GM19452 (cell line): ENCODE results near the gene GNAI3.

Source experiments
- ATAC-seq: cut with Tn5 transposase; IDR thresholded peaks from one replicate; pipeline ENCODE4 v1.9.1; 2021; ENCODE audit not compliant: unreplicated experiment

GNAI3 gene

DNA sequence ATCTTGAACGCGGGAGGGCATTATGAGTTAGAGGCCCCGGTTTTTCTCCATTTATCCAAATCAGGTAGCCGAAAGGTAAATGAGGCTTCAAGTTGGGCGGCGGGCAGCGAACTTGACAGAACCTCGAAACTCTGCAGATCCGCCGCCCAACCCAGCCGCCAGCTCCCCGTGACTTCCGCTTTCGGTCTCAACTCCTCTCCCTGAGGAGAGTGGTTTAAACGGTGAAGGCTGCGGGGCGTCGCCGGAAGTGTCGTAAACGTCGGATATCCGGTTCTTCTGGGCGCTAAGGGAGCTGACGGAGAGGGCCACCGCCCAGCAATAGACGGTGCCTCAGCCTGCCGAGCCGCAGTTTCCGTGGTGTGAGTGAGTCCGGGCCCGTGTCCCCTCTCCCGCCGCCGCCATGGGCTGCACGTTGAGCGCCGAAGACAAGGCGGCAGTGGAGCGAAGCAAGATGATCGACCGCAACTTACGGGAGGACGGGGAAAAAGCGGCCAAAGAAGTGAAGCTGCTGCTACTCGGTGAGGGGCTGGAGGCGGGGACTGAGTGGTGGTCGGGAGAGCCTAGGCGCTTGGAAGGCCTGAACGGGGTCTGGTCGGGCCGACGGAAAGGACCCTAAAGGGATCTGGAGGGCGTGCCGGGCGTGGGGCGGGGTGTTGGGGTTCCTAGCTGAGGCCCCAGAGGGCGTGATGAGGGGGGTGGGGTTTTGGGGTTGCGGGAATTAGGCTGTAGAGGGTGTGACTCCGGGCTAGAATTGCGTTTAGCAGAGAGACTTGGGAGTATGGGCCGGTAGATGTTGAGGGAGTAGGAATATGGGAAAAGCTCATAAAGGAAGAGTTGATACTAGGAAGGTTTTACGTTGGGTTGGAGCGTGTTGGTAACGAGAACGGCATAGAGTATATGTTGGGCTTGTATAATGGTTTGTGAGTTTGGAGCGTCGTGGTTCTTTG is at the start of gene GNAI3:
GNAI3 (plus strand) TSS at position 295 of the 947 bp plus-strand sequence; CDS start at position 401, 106 bp downstream.
- peak; percentile 93 for ATAC-seq

DNA sequence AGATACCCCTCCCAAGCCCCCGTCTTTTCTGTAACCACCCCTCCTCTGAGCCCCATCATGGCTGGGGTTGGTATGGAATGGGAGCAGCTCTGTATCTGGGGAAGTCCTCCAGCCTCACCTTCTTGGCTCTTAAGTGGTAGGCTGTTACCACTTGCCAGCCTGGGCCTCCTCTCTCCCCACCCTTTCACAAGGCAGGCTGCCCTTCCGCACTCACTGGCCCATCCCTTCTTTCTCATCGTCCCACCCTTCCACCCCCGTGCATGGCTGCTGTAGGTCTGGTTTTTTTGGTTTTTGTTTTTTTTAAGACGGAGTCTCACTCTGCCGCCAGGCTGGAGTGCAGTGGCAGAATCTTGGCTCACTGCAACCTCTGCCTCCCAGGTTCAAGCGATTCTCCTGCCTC is 49.3 kb upstream of the GNAI3 start:
- no peak for ATAC-seq

DNA sequence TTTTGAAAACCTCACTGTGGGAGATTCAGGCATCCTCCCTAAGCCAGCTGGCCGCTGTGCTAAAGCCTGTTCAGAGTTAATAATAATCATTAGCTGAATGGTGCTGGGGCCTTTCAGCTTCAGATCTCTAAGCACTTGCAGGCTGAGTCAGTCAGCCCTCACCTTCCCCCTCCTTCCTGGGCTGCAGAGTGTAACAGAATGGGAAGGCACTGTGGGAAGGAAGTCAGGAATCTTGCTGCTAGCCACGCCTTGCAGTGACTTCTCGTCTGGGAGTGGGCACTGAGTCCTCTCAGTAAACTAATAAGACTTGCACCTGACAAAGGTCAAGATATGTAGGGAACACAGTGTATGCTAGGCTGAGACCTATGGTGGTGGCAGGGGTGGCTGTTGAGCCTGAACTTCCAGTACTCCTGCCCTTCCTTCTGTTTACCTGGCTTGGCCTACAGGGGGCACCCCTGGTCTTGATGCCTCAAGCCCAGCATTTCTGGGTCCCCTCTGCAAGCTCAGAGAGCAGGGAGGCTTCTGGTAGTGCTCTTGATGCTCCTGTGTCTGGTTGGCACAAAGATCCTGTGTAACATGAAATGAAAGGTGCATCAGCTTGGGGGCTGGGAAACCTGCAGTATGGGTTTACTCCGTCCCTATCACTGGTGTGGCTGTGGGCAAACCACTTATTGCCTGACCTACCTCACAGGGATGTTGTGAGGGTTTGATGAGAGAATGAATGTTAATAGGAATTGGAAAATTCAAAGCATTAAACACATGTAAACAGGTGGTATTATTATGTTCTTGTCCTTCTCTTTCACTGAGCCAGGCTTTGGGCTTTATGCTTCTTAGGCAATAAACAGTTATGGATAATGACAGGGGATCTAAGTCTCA is 48.5 kb upstream of the GNAI3 start:
- ATAC-seq, result no peak

DNA sequence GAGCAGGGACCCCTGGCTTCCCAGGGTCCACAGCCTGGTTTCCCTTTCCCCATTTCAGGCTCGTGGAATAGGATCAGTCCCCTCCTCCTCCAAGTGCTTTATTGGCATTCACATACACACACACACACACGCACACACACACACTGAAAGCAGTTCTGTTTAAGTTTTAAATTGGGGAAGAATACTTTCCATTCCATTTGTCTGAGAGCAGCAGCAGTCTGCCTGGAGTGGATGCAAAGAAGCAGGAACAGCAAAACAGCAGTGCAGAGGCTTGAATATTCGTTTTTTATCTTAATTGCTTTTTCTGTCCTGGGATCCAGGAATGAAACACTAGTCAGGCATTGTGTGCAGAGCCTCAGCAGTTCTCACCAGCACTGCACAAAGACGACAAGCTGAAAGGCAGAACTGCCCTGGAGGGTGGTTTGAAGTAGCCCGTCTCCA is 47.5 kb upstream of the GNAI3 start:
- ATAC-seq, result no peak

DNA sequence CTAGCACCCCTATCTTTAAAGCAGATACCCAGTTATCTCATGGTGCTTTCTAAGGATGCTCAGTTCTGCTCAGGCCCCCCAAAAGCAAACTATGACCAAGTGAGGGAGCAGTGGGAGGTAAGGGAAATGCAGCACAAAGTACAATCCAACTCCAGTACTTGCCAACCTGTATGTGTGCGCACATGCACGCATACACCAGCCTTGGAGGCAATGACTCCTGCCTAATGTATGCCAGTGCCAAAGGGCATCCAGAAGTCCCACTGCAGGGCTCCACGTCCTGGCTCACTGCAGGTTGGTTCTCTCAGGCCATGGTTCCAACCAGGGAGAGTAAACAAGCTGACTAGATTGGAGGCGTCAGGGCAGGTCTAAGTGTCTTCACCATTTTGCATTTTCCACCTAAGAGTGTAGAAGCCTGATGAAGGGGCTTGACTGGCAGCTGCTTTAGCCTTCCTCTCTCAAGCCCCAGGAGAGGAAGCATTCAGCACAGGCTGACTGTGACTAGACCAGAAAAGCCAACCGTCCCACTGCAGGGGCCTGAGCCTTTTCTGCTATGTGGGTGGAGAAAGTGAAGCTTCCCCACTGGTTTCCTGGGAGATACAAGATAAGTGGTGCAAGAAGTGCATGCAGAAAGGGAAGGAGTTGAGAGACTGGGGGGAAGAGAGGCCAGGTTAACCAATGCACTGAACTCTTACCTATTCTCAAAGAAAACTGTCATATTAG is 46.6 kb upstream of the GNAI3 start:
- ATAC-seq, result no peak

DNA sequence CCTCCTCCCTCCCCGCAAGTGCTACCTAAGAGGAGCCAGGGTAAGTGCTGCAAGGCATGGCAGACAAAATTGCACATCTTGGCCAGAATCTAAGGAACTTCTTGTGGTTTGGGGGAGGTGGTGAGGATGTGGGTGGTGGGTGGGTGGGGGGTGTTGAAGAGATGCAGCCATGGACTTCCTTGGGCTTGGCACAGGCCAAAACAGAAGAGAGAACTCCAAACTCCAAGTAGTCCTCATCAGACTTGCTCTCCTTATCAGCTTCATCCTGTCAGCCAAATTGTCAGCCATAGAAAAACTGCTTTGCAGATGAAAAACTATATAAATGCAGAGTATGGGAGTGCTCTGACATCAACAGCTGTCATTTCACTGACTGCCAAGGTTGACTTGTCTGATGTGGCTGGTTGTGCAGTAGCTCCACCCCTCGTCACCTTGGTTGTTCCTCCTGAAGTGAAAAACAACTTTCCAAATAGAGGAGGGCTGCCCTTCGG is 46.0 kb upstream of the GNAI3 start:
- ATAC-seq, result no peak

DNA sequence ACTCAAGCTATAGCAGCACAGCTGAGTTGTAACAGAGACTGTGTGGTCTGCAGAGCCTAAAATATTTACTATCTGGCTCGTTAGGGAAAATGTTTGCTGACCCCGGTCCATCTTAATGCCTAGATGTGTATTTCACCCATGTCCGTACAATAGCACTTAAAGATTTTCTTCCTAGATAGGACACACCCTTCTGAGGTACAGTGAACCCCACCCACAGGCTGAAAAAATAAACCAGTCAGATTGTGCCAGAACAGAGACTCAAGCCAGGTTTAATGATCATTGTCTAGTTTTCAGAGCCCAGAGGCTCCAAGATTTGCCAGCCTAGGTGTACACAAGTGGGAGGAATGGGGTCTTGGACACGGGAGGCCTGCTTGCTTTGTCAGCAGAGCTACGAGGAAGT is 44.5 kb upstream of the GNAI3 start:
- no peak for ATAC-seq

DNA sequence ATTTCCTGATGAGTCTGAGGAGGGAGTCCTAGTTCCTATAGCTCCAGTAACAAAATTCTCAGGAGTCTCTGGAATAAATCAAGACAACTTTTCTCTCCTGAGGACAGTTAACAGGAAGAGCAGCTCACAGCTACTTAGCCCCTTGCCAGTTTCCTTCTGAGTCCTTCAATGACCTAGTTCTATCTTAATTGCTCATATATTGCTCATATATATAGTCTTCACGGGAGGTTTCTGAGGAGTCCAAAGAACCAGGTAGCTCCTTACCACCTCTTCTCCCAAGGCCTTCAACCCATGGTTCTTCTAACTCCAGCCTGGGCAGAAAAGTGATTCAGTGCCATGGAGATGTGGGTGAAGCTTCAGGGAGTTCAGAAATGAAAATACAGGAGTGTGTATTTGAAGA is 43.4 kb upstream of the GNAI3 start:
- no peak for ATAC-seq

DNA sequence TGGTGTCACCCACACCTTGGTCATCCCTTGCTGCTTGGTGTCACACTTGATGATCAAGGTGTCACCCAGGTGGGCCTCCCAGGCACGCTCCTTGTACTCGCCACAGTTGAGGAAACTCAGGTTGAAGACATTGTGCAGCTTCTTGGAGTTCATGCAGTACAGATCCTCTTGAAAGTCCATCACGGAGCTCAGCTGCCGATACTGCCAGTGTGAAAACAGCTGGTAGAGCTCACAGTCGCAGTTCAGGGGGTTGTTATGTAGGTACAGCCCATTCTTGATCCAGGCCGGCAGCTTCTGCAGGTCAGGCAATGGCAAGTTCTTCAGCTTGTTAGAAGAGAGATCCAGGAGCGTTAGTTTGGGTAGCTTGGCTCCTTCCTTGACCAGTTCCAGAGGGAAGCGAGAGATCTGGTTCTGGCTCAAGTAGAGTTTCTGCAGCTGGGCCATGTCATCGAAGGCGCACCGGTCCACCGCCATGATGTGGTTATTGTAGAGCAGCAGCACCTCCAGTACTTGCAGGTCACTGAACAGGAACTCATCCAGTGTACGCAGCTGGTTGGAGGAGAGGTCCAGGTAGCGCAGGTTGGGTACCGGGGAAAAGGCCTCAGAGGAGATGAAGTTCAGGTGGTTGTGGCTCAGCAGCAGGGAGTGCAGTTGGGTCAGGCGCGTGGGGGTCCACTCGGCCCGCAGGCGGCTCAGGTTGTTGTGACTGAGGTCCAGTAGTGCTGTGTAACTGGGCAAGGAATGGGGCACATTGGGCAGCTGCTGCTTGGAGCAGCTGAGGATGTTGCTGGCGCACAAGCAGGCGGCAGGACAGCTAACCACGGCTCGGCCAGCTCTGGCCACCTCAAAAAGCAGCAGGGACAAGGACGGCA is 40.2 kb upstream of the GNAI3 start:
- no peak for ATAC-seq

DNA sequence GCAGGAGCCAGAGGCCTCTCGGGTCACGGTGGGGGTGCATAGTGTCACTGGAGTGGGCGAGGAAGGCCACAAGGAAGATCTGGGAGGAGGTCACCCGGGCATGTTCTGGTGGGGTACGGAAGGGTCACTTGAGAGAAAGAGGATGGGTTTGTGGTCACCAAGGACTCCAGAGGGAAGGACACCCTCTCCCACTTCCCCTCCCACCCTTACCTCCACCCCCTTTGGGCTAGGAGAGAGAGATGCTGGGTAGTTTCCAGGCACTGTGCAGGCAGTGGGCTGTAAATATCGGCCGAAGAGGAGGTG is 39.6 kb upstream of the GNAI3 start:
- no peak for ATAC-seq

DNA sequence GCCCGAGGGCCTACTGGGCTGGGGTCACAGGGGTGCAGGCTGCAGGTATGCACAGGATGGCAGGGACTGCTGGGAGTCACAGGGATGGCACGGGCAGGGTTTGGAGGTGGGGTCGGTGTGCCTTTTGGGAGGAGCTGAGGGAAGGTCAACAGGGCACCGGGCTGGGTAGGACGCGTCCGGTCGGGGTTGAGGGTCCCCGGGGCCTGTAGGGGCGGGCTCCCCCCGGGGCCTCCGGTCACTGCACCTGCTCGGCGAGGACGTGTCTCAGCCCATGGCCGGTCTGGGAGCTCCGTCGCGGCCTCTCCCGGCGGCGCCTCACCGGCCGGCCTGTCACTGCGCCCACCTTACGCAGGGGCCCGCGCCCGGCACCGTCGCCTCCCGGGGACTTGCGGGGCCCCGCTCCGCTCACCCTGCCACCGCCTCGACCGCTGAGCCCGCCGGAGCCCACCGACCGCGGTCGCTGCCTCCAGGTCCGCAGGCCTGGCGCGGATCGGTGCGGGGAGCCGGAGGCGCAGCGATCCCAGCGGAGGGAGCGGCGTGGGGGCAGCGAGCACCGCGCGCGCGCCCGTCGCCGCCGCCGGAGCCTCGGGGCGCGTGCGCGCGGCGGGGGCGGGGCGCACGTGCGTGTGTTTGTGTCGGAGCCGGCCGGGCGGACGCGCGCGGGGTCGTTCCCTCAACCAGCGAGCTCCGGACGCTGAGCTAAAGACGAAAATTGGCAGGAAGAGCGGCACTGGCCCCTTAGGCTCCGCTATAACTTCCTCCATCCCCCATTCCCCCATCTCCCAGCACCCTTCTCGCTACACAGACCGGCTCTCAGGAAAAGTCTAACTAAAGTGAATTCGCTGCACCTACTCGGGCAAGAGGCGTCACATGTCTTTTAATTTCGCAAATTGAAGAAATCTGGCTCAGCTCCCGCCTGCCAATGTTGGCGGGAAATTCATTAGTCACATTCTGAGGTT is 39.0 kb upstream of the GNAI3 start, which contains the start of gene AMIGO1:
AMIGO1 (minus strand) TSS at position 552 of the 959 bp plus-strand sequence. CDS start 815 bp downstream, outside the sequence.
- no peak for ATAC-seq

DNA sequence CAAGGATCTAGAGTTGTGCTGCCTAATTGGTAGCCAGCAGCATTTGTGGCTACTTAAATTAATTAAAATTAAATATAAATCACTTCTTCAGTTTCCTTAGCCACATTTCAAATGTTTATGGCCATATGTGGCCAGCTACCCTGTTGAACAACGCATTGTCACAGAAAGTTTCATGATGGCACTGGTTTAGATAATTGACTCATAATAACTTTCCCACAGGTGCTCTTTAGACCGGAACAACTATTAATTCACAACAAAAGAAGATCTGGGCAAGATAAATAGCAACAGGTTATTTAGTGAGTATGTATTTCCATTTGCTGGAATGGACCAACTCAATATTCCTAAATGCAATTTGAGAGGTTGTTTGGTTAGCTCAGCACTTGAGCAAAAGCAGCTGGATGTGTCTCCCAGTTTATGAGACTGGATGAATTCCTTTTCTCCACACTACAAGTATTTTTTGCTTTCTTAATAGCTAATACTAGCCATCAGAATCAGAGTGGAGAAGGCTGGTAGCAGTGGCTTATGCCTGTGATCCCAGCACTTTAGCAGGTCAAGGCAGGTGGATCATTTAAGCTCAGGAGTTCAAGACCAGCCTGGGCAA is 35.2 kb upstream of the GNAI3 start:
- ATAC-seq, result no peak

DNA sequence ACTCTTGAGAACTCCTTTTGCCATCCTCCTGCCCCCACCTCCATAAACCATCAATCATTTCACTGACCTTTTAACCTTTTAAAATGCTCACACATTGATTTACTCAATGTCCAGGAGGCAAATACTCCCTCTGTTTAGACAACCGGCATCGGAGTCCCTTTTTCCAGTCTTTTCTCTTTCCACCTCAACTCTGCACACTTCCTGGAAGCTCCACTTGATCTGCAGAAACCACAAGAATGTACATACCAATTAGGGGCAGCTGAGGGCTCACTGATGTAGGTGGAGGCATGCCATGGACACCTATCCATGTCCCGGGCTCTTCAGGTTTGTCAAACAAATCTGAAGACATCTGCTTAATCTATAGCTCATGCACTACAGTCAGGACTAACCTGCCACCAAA is 33.6 kb upstream of the GNAI3 start:
- ATAC-seq, result no peak

DNA sequence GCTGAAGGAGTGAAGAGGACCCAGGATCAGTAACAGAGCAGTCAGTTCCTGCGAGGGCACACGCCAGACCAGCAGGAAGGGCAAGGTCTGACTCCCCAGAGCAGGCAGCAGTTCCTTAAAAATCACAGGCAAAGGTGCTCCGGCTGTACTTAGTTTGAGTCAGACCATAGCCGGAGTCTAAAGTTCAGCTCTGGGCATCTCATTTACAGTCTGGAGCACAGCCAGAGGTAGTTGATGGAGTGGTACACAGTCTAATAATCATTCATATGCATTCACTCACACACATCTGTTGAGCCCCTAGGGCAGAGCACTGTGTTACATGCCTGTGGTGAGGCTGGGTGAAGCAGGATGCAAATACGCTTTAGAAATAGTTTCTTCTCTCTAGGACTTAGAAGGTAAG is 31.5 kb upstream of the GNAI3 start:
- ATAC-seq, result no peak

DNA sequence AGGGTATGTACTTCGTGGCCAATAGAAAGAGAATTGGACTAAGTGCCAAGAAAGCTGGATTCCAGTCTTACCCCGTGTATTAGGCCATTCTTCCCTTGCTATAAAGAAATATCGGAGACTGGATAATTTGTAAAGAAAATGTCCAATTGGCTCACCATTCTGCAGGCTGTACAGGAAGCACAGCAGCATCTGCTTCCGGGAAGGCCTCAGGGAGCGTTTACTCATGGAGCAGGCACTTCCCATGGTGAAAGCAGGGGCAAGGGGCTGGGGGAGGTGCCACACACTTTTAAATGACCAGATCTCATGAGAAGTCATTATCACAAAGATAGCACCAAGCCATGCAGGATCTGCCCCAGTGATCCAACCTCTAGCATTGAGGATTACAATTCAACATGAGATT is 31.1 kb upstream of the GNAI3 start:
- ATAC-seq, result no peak

DNA sequence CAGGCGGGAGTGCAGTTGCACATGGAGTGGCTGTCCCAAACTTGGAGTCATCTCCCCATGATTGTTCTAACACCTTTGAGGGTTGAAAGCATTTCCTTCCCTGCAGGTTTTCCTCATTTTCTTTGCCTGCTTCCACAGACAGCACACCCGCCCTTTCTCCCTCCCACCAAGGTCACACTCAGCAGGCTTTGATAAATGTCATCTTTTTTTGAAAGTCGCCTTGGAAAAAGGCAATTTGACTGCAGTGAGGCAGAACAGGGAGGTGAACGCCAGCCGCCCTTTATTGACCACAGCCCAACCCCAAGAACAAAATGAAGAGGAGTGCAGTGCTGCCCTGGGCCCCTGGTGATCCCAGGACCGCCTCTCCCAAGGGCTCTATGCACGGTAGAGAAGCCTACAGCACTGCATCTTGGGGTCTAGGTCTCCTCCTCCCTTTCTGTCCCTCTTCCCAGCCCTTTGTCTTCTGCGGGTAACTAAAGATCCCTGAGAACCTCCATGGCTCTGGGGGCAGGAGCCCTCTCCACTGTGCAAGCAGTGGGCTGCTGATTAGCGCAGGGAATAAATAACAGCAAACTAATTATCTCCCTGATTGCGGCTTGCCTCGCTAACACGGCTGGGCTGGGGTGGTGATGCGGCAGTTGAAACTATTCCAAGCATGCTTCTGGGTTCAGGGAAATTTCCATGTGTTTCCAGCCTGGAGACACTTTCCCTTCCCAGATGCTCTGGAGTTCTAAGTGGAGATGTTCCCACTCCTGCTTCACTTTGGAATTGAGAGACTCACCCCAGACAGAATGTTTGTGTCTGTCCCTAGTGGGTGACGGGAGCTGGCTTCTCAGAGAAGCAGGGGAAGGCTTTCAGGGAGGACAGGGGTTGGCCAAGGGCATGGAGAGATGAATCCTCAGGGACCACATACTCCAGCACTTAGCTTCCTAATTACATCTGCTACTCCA is 27.1 kb upstream of the GNAI3 start:
- ATAC-seq, result no peak

DNA sequence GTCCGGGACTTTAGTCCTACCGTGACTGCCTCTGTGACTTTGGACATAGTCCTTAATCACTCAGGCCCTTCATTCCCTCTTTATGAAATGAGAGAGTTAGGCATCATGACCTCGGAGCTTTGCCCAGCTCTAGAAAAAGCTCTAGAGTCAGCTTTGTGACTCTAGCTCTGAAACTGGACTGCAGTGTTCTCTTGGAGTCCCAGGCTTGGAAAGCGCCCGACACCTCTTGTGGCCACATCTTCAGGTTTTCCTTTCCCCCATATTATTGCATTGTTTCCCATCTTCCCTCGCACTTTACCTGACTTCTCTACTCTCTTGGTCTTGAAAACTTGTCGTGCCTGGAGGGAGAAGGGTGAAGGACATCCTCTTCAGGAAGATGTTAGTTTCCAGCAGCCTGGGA is 26.4 kb upstream of the GNAI3 start:
- no peak for ATAC-seq
